HG03135 (cell line): ENCODE measurements around the gene TMTC2.
"Not testable (repeated sequence)": the region's sequence is repeated elsewhere in the genome, so short reads cannot be mapped to it uniquely, and the experiment has no call there.

Experiments used
- ATAC-seq: cut with Tn5 transposase; IDR thresholded peaks from one replicate; pipeline ENCODE4 v1.9.1; 2021; ENCODE audit warnings: mild to moderate bottlenecking, moderate library complexity; ENCODE audit not compliant: unreplicated experiment

TMTC2 gene

GRCh38 chr12:82783435-82783834 is 96.7 kb downstream of the TMTC2 start:
- no peak for ATAC-seq

- no peak for ATAC-seq
Observed at GRCh38 chr12:82787016-82787415, 100.3 kb downstream of the TMTC2 start.

GRCh38 chr12:82788594-82788993 is 101.9 kb downstream of the TMTC2 start:
- ATAC-seq = no peak

- ATAC-seq = no peak
Observed at GRCh38 chr12:82789674-82790073, 103.0 kb downstream of the TMTC2 start.

GRCh38 chr12:82793751-82794281 is 107.1 kb downstream of the TMTC2 start:
- no peak for ATAC-seq

GRCh38 chr12:82797480-82797879 is 110.8 kb downstream of the TMTC2 start:
- no peak for ATAC-seq

- ATAC-seq = no peak
Observed at GRCh38 chr12:82800185-82800584, 113.5 kb downstream of the TMTC2 start.

- no peak for ATAC-seq
Observed at GRCh38 chr12:82801951-82802610, 115.4 kb downstream of the TMTC2 start.

GRCh38 chr12:82803201-82803600 is 116.5 kb downstream of the TMTC2 start:
- ATAC-seq = no peak

GRCh38 chr12:82804601-82805000 is 117.9 kb downstream of the TMTC2 start:
- no peak for ATAC-seq

- ATAC-seq = not testable (repeated sequence)
Observed at GRCh38 chr12:82805004-82805403, 118.3 kb downstream of the TMTC2 start.

- no peak for ATAC-seq
Observed at GRCh38 chr12:82805812-82806497, 119.2 kb downstream of the TMTC2 start.

- ATAC-seq = no peak
Observed at GRCh38 chr12:82807132-82807737, 120.5 kb downstream of the TMTC2 start.

GRCh38 chr12:82810568-82810967 is 123.9 kb downstream of the TMTC2 start:
- ATAC-seq = no peak

- no peak for ATAC-seq
Observed at GRCh38 chr12:82817368-82817767, 130.7 kb downstream of the TMTC2 start.

GRCh38 chr12:82818271-82819035 is 131.7 kb downstream of the TMTC2 start:
- ATAC-seq = no peak

- ATAC-seq = no peak
Observed at GRCh38 chr12:82826505-82826904, 139.8 kb downstream of the TMTC2 start.

- no peak for ATAC-seq
Observed at GRCh38 chr12:82832096-82832495, 145.4 kb downstream of the TMTC2 start.

- no peak for ATAC-seq
Observed at GRCh38 chr12:82832981-82833380, 146.3 kb downstream of the TMTC2 start.

- ATAC-seq = no peak
Observed at GRCh38 chr12:82833481-82833880, 146.8 kb downstream of the TMTC2 start.

- ATAC-seq = no peak
Observed at GRCh38 chr12:82835217-82835616, 148.5 kb downstream of the TMTC2 start.
